IPS DF 4.7 (cell line): ENCODE results near the gene NNT.
"Not testable (repeated sequence)": the region's sequence is repeated elsewhere in the genome, so short reads cannot be mapped to it uniquely, and the experiment has no call there.

Experiments
- DNase-seq: peaks from one replicate; pipeline ENCODE4 v3.0.0-alpha.2; 2013; ENCODE audit warnings: low spot score; ENCODE audit errors: extremely low read depth

NNT gene

DNA sequence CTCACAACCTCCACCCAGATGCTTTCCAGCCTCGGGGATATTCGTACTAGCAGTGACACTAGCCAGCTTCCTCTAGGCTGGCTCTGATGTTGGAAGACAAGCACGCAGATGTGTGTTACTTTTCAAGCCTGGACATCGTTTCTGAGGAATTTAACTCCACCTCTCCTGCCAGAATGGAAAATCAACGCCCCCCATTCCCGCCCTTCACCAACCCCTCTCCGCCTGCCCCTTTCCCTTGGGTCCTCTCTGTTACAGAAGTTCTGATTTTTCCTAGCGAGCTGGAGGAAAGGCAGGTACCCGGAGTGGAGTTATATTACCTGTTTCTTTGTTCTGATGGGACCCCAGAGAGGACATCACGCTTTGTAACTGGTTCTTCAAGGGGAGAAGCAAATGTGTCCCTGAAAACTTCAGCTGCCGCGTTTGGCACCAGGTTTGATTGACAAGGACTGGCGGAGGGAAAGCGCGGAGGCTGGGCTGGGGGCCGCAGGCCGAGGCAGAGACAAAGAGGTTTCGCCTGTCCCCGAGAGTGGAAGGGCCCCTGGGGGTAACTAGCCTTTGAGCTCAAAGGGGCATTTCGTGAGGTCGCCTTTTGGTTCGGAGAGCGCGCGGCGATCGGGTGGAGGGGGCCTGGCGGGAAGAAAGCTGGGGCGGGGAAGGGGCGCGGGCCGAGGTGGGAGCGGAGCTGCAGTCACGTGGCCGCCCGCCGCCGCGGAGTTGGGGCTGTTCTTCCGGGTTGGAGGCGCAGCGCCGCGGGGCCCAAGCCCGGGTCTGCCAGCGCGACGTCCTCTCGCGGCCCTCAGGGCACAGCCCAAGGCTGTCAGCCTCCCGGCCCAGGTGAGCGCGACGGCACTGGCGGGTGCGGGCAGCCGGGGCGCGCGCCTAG is at the start of gene NNT:
TSS of gene NNT (plus strand) at position 720 of the 883 bp plus-strand sequence. CDS start 6,016 bp downstream, outside the sequence.
- no peak for DNase-seq

DNA sequence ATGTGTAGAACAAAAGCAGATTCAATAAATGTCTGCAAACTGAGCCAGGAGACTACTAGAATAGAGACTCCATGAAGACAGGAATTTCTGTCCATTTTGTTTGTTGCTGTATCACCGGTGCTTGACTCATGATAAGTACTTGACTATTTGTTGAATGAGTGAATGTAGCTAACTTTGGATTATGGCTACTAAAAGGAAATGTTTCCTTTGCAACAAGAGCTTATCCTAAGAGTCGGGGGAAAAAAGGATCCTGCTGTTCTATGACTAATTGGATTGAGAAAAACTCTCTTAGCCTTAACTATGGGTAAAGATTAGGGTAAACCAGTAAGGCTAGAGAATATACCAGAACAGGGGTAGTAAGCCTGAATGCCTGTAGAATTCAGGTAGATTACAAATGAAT is 49.6 kb upstream of the NNT start:
- no peak for DNase-seq

DNA sequence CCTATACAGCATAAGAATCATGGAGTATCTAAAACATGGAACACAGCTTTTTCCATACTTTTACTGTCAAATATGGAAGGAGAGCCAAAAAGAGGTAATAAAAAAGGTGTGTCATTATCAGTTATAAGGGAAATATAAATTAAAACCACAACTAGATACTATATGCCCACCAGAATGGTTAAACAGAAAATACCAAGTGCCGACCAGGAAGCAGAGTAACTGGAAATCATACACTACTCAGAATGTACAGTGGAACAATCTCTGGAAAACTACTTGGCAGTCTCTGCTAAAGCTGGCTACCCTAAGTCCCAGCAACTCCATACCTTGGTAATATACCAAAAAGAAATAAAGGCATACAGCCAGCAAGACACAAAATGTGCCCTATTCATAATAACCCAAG is 48.5 kb upstream of the NNT start:
- DNase-seq, result no peak

DNA sequence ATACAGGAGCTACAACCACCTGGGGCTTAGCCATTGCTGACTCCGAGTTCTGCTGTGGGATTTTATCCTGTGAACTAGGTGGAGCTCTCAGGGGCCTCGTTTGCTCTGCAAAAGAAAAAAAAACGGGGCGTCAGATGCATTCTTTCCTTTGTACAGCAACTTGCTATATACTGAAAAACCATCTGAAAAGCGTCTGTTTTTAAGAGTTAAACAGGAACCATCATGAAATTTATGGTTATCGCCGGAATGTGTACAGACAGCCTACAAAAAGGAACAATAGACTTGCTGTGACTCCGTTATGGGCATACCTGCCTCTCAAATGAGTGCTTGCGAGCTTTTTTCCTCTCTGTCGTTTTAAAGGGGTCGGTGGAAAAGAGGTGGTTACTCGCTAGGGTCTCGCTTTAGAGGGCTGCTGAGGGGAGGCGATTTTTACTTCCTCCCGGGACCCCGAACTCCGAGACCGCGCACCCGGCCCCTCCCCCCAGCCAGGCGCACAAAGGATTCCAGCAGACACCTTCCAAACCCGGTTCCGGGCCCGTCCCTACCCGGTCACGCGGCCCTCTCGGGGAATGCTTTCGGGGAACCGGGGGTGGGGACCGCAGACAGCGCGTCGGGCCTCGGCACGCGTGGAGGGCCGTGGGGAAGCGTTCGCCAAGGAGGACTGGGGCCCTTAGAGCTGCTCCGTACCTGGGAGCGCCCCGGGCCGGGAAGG is 46.9 kb upstream of the NNT start:
- no peak for DNase-seq

DNA sequence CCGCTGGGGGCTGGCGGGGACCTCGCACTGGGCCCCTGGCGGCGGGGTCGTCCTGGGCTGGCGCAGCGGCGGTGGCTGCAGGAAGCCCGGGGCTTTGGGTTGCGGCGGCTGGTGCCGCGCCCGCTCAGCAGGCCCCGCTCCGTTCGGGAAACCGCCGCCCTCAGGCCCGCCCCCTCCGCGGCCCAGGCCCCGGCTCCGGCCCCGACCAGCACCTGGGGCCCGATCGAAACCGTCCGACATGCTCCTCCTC is 46.4 kb upstream of the NNT start:
- not testable (repeated sequence) for DNase-seq

DNA sequence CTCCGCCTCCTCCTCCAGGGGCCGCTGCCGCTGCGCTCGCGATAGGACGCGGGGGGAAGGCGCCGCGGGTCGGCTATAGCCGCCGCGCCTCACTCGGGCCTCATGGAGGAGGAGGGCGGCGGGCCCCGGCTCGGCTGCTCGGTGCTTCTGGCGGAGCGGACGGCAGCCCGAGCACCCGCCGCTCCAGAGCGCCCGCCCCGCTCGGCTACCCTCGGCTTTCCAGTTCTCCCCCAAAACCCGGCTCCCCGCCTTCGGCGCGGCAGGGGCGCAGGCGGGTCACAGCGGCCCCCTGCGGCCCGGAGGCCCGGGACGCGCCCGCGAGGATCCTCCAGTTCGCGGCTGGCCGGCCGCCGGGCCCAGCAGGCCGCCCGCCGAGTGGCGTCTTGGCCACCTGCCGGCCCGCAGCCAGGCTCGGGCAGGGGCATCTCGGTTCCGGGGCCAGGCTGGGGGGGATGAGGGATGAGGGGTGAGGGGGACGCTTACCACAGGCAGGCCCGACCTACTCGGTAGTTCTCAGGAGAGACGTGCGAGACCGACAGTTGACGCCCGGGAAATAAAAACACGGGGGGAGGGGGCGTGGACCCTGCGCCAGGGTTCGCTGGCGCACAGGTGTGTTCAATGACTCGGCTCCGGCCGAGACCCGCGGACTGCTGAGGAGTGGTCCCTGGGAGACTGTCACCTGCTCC is 46.0 kb upstream of the NNT start, which contains the start of gene PAIP1:
TSS of gene PAIP1 (minus strand) at position 221 of the 686 bp plus-strand sequence. CDS start 231 bp downstream, outside the sequence.
- DNase-seq, result no peak

DNA sequence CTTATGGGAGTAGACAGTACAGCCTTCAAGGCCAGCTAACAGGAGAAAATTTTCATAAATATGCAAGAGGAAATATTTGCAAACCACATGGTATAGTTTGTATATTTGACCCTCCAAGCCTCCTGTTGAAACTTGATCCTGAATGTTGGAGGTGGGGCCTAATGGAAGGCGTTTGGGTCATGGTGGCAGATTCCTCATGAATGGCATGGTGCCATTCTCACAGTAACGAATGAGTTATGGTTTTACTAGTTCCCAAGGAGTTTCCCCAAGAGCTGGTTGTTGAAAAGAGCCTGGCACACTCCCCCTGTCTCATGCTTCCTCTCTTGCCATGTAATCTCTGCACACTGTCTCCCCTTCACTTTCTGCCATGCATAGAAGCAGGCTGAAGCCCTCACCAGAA is 42.9 kb upstream of the NNT start:
- DNase-seq, result no peak

DNA sequence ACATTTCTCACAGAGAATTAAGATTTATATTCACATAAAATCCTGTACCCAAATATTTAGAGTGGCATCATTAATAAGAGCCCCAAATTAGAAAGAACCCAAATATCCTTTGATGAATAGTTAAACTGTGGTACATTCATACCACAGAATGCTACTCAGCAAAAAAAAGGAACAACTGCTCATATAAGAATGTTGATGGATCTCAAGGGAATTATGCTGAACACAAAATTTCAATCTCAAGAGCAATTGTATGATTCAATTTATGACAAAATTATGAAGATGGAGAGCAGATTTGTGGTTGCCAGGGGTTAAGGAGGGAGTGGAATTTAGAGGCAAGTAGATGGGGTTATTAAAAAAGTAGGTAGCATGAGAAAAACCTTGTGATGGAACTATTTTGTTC is 41.6 kb upstream of the NNT start:
- DNase-seq, result no peak

DNA sequence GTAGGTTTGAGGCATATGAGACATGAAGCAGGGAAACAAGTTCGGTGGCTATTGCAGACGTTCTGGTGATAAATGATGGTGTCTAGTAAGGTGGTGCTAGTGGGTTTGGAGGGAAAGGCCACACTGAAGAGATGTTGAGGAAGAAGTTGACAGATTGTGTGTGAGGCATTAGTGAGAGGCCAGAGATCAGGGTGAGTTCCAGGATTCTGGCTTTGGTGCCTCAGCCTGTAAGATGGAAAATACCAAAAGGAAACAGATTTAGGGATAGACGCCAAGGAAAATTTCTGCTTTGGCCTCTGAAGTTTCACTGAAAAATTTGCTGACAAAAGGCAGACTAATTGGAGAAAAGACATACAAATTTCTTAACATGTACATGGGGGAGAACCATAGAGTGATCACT is 39.7 kb upstream of the NNT start:
- no peak for DNase-seq

DNA sequence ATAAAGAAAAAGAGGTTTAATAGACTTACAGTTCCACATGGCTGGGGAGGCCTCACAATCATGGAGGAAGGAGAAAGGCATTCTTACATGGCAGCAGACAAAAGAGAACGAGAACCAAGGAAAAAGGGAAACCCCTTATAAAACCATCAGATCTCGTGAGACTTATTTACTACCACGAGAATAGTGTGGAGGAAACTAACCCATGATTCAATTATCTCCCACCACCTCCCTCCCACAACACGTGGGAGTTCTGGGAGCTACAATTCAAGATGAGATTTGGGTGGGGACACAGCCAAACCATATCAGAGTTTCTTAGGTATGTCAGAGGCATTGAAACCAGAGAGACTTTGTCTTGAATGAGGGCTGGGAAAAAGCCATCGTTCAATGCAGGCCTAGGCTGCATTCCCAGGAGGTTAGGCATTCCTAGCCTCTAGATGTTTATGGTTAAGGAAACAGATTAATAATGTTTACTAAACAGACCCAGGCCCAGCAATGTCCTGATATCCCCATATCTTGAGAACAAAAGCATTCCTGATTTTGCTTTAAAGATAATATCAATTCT is 38.6 kb upstream of the NNT start:
- no peak for DNase-seq

DNA sequence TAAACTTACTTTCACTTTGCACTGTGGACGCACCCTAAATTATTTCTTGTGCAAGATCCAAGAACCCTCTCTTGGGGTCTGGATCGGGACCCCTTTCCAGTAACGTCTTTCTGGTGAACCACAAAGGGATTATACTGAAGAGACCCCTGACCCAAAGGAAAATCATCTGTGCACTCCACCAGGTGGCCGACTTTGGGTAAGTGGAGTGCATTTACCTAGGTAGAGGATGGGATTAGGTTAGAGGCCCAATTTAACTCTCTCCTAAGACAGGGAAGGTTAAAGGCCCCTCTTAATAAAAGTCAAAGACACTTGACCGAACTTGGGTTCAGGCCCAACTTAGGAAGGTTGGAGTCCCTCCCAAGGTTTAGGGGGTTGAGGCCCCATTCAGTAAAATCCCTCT is 37.9 kb upstream of the NNT start:
- DNase-seq, result no peak

DNA sequence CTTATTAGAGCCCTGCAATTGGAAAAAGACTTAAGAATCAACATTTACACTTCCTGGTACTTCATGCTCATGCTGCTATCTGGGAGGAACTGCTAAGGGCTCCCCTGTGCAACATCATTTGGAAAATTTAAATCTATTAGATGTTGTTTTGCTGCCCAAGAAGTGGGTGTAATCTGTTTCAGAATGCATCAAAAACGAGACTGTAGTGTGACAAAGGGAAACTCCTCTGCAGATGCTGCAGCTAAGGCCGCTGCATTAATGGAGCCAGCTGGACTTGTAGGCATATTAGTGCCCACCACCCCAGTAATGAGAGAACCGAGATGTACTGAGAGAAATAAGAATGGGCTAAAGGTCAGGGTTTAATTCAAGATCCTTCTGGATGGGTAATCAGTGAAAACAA is 35.0 kb upstream of the NNT start:
- DNase-seq, result no peak

DNA sequence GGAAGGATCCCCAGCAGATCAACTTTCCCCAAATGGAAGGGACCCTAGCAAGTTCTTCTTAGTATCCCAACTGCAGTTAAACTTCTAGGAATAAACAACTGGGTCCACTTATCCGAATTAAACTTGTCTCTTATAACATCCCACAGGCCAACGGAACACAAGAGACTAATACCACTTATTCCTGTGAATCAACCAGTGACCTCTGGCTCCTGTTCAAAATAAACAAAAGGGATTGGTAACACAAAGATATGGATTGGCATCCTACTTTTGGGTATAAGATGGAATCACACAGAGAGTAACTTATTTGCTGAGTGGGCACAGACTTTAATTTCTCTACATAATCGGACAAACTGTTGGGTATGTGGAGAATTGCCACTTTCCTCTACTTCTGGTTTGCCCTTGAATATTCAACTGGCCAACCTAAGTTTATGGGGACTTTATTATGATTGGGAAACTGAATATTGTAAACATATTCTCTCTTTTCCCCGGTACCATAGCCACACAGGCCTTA is 33.7 kb upstream of the NNT start:
- no peak for DNase-seq

DNA sequence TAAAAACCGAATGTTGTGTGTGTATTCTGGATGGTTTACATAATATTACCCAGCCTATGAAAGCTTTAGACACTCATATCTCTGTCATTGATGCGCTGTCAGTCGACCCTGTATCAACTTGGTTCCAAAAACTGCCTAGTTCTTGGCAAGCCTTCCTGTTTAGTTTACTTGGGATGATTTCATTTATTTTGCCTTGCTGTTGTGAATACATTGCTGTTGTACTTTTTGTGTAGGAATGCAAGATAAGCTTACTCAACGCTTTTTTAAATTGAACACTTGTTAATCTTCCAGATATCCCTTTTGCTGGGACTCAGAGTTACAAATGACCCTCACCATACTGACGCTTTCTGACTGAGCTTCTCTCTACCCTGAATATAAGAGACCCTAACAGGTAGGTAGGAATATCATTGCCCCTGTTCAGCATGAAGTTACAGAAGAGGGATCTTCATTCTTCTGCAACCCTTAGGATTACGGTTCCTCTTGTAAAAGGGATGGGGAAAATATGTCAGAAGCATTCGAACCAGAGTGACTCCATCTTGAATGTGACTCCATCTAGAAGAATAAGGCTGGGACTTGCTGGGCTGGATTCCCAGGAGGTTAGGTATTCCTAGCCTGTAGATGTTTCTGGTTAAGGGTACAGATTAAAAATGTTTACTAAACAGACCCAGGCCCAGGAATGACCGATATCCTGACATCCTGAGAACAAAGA is 32.4 kb upstream of the NNT start:
- DNase-seq, result no peak

DNA sequence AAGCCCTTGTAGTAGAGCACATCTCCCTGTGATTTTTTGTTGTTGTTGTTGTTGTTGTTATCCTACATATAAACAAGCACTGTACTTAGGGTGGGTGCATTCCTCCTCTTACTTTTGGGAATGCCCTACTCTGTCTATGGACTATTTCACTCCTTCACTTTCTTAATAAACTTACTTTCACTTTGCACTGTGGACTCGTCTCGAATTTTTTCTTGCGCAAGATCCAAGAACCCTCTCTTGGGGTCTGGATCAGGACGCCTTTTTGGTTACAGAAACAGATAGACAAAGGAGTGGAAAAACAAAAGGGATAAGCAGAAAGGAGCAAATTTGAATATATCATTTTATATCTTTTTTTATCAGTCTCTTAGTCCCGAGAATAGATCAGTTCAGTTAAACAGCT is 31.7 kb upstream of the NNT start:
- no peak for DNase-seq

DNA sequence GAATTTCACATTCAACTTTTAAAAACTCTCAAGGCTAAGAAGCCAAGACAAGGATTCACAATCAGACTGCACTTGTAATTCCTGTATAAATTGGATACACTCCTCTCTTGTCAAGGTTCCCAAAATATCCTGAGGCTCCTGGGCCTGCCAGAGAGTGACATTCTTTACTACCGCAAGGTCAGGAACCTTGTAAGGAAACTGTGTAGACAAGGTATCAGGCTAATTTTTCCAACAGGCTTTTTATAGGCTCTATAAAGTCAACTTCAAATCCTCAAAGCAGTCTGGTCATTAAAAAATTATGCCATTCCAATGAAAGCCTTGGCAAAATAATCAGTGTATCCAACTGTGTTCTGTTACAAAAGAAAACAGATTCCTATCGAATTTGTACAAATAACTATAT is 30.6 kb upstream of the NNT start:
- DNase-seq, result no peak

DNA sequence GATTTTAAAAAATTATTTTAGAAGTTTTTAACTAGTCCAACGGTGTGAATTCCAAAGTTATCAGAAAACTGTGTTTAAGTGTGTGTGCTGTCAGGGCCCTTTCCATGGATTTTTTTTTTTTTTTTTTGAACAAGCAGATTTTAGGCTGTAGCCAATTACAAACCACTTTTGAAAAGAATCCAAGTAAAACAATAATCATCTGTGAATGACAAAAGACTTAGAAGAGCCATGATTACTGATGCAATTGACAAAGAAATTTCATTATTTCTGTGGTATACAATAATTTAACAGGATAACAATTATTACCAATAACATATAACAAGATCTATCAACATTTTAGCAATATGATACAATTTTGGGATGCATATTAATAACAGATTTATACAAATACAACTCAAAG is 29.9 kb upstream of the NNT start:
- DNase-seq, result no peak

DNA sequence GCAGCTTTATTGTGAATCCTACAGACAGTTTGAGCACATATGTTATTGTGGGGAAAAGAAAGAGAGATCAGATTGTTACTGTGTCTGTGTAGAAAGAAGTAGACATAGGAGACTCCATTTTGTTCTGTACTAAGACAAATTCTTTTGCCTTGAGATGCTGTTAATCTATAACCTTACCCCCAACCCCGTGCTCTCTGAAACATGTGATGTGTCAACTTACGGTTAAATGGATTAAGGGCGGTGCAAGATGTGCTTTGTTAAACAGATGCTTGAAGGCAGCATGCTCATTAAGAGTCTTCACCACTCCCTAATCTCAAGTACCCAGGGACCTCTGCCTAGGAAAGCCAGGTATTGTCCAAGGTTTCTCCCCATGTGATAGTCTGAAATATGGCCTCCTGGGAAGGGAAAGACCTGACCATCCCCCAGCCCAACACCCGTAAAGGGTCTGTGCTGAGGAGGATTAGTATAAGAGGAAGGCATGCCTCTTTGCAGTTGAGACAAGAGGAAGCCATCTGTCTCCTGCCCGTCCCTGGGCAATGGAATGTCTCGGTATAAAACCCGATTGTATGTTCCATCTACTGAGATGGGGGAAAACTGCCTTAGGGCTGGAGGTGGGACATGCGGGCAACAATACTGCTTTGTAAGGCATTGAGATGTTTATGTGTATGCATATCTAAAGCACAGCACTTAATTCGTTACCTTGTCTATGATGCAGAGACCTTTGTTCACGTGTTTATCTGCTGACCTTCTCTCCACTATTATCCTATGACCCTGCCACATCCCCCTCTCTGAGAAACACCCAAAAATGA is 22.4 kb upstream of the NNT start:
- not testable (repeated sequence) for DNase-seq

DNA sequence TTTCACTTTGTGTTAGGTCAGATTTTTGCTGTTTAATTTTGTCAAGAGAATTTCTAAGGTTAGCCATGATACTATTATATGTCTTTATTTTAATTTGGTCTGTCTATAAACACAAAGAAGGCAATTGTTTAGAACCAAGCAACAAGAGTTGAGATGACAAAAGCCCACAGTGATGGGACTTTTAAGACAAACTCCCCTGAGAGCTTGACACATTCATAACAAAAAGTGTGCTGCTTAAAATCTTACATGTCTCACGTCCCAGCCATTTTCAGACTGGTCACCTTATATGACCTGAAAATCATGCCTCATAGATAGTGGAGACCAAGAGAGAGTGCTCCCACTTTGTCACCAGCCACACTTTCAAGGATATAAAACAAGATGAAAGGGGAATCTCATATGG is 21.6 kb upstream of the NNT start:
- no peak for DNase-seq
